ENCODE data around the gene CARMIL1.

The CARMIL1 gene

DNA sequence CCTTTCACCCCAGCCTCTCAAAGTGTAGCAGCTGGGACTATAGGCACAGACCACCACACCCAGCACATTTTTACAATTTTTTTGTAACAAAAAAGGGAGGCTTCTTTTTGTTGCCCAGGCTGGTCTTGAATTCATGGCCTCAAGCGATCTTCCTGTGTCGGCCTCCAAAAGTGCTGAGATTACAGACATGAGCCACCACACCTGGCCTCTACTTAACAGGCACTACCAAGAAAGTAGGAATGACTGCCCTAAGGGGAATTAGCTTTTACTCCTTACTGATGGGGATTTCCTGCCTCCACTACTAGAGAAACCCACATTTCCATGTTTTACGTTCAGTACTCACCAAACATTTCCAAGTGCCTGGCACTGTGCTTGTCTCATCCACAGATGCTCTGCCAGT, 109.6 kb downstream of the CARMIL1 start:
- no peak for DNase-seq
- no peak overlapping the region for H3K27ac ChIP-seq
- no peaks in the 10 kb centered on the region for H3K27me3 ChIP-seq (ENCODE audit: insufficient read depth, low read depth, severe bottlenecking)
- TF ChIP-seq, protein P1, sequence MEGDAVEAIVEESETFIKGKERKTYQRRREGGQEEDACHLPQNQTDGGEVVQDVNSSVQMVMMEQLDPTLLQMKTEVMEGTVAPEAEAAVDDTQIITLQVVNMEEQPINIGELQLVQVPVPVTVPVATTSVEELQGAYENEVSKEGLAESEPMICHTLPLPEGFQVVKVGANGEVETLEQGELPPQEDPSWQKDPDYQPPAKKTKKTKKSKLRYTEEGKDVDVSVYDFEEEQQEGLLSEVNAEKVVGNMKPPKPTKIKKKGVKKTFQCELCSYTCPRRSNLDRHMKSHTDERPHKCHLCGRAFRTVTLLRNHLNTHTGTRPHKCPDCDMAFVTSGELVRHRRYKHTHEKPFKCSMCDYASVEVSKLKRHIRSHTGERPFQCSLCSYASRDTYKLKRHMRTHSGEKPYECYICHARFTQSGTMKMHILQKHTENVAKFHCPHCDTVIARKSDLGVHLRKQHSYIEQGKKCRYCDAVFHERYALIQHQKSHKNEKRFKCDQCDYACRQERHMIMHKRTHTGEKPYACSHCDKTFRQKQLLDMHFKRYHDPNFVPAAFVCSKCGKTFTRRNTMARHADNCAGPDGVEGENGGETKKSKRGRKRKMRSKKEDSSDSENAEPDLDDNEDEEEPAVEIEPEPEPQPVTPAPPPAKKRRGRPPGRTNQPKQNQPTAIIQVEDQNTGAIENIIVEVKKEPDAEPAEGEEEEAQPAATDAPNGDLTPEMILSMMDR (IDR thresholded peaks at IDR 0.05; ENCODE audit: low read depth, low read length), result no peak
- no peak overlapping the region for H3K4me3 ChIP-seq (ENCODE audit: low read depth, low read length)
- no peaks in the 10 kb centered on the region for H3K9me3 ChIP-seq (ENCODE audit: severe bottlenecking)
- H3K36me3 ChIP-seq, result no peaks in the 10 kb centered on the region

DNA sequence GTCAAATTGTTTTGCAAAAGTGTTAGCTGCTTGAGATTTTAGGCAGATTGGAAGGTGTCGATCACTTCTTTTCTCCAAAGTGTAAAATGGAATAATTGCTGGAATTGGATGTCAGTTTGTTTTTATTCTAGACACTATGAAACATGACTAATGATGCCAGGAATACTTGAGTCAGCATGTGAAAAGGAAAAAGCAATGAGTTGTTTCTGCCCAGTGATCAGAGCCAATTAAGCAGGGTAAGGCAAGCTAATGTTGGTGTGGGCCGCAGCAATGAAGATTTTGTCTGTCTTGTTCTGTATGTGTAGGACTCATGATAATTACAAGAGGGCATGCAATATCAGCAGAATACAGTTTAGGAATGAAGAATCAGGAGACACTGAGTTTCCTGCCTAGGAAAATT, 110.3 kb downstream of the CARMIL1 start:
- H3K27me3 ChIP-seq (ENCODE audit: insufficient read depth, low read depth, severe bottlenecking), result no peaks in the 10 kb centered on the region
- H3K27ac ChIP-seq, result no peak overlapping the region
- TF ChIP-seq, protein P1 (IDR thresholded peaks at IDR 0.05; ENCODE audit: low read depth, low read length), result no peak
- no peaks in the 10 kb centered on the region for H3K36me3 ChIP-seq
- no peaks in the 10 kb centered on the region for H3K9me3 ChIP-seq (ENCODE audit: severe bottlenecking)
- DNase-seq, result no peak
- no peak overlapping the region for H3K4me3 ChIP-seq (ENCODE audit: low read depth, low read length)

DNA sequence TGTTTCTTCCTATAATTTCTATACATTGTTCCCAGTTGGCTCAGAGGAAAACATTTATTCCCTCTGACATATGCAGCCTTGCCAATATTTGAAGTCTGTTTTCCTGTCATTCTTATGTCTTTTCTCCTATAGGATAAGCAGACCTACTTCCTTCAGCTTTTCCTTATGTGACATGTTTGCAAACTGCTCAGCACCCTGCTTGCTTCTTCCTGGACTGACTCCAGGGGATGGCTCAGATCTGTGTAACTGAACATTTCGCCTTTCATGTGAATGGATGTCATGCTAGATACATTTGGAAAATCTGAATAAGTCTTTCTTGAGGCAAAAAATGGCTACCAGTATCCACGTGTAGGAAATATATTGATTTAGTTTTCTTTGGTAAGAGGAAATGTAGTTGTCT, 113.2 kb downstream of the CARMIL1 start:
- no peaks in the 10 kb centered on the region for H3K27me3 ChIP-seq (ENCODE audit: insufficient read depth, low read depth, severe bottlenecking)
- DNase-seq, result no peak
- H3K9me3 ChIP-seq (ENCODE audit: severe bottlenecking), result no peaks in the 10 kb centered on the region

DNA sequence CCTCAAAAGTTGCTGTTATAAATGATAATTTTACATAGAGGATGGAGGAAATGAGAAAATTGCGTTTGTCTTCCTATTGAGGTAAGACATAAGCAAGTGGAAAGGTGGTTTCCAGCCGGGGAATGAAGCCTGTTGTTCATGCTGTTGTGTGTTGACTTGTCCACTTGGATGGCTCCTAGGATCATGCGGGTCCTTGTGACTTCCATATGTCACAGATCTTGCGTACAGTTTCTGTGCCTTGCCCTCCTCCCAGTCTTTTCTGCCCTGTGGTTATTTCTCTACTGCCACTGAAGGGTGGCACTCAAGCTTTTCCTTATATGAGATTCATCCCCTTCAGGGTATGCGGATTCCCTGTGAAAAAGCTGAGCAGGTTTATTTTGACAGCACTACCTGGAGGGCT, 116.6 kb downstream of the CARMIL1 start:
- Histone ChIP-seq H3K27me3 (ENCODE audit: insufficient read depth, low read depth, severe bottlenecking) (no peaks in the 10 kb centered on the region), H3K36me3 (no peaks in the 10 kb centered on the region), H3K4me3 (ENCODE audit: low read depth, low read length) (no peak overlapping the region), H3K9me3 (ENCODE audit: severe bottlenecking) (no peaks in the 10 kb centered on the region), H3K27ac (no peak overlapping the region)
- no peak for DNase-seq
- TF ChIP-seq, protein P1 (IDR thresholded peaks at IDR 0.05; ENCODE audit: low read depth, low read length), result no peak

More for the DNA sequence above, 113.2 kb downstream of the CARMIL1 start:
- no peaks in the 10 kb centered on the region for H3K36me3 ChIP-seq
- TF ChIP-seq, protein P1 (IDR thresholded peaks at IDR 0.05; ENCODE audit: low read depth, low read length), result no peak
- H3K27ac ChIP-seq, result no peak overlapping the region
- H3K4me3 ChIP-seq (ENCODE audit: low read depth, low read length), result no peak overlapping the region

DNA sequence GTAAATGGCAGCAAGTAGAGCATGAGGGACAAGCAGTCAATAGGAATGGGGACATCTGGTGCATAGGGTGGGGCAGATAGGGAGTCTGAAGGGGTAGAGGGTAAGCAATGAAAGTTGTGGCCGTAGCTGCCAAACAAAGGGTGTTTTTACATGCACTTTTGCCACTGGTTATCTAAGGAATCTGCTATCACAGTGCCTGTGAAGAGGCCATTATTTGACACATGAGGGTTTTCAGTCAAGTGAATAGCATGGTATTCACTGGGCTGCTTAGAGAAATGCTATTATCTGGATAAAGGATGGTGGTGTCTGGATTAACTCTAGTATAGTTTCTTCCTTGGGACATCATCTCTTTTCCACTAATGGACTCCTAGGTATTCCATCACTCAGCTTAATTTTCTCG, 118.2 kb downstream of the CARMIL1 start:
- Histone ChIP-seq H3K4me3 (ENCODE audit: low read depth, low read length) (no peak overlapping the region), H3K36me3 (no peaks in the 10 kb centered on the region), H3K27me3 (ENCODE audit: insufficient read depth, low read depth, severe bottlenecking) (no peaks in the 10 kb centered on the region), H3K27ac (no peak overlapping the region), H3K9me3 (ENCODE audit: severe bottlenecking) (no peaks in the 10 kb centered on the region)
- no peak for DNase-seq
- TF ChIP-seq, protein P1 (IDR thresholded peaks at IDR 0.05; ENCODE audit: low read depth, low read length), result no peak

DNA sequence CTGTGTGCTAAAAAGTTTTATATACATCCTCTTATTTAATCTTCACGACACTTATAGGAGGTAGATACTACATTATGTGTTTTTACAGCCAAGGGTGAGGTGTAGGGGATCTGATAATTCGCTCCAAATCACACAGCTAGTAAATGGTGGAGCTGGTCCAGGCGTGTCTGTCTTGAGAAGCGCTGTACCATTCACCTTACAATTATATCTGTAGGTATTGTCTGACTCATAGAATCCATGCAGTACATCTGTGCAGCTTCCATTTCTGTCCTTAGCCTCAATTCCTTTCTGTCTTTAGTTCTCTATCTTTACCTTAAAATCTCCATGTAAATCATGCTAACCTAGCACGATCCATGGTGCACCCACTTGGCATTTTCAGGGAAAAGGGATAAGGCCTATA, 120.7 kb downstream of the CARMIL1 start:
- DNase-seq, result no peak
- no peak overlapping the region for H3K27ac ChIP-seq
- H3K27me3 ChIP-seq (ENCODE audit: insufficient read depth, low read depth, severe bottlenecking), result no peaks in the 10 kb centered on the region
- no peak overlapping the region for H3K4me3 ChIP-seq (ENCODE audit: low read depth, low read length)
- H3K36me3 ChIP-seq, result no peaks in the 10 kb centered on the region
- no peaks in the 10 kb centered on the region for H3K9me3 ChIP-seq (ENCODE audit: severe bottlenecking)
- TF ChIP-seq, protein P1 (IDR thresholded peaks at IDR 0.05; ENCODE audit: low read depth, low read length), result no peak
